ENCODE measurements around the gene TMEM94.

DNA sequence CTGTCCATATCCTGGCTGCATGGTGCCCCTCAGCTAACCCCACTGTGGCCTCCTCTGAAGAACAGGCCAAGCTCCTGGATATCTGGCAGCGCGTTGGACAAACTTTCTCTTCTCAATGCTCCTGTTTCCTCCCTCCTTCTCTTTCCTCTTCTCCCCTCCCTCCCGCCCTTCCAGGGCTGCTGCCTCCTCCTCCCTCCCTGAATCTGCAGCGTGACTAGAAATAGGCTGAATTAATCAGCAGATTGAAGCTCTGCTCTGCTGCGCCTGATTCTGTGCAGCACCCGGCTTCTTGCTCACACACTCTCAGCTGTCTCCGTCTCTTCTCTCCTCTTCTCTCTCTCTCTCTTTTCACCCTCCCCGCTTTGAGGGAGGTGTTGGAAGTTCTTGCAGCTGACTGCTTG, 19.8 kb downstream of the TMEM94 start:
- no peak for TF ChIP-seq POLR2A (IDR thresholded peaks at IDR 0.05)
- TF ChIP-seq, protein P1, sequence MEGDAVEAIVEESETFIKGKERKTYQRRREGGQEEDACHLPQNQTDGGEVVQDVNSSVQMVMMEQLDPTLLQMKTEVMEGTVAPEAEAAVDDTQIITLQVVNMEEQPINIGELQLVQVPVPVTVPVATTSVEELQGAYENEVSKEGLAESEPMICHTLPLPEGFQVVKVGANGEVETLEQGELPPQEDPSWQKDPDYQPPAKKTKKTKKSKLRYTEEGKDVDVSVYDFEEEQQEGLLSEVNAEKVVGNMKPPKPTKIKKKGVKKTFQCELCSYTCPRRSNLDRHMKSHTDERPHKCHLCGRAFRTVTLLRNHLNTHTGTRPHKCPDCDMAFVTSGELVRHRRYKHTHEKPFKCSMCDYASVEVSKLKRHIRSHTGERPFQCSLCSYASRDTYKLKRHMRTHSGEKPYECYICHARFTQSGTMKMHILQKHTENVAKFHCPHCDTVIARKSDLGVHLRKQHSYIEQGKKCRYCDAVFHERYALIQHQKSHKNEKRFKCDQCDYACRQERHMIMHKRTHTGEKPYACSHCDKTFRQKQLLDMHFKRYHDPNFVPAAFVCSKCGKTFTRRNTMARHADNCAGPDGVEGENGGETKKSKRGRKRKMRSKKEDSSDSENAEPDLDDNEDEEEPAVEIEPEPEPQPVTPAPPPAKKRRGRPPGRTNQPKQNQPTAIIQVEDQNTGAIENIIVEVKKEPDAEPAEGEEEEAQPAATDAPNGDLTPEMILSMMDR (IDR thresholded peaks at IDR 0.05), result no peak

Data from vagina (tissue), 2 donors.